OCI-LY7 (cell line): ENCODE measurements around the gene AFG3L2. TPM values are rescaled to one million over a fixed set of nuclear protein-coding genes. Genes with fewer than 3 reads are reported as not detected.

ENCODE experiments used
- BruUV-seq: library from RNA; stranded (reverse); fragments of 400-500 nt; replicated peaks from 2 replicates; lab custom pipeline; 2021; lab: Mats Ljungman, UMichigan
- CTCF ChIA-PET: fragments of 300-600 bp; sonication (Branson Sonifier 250); formaldehyde crosslinking; loops from one replicate; lab custom pipeline; 2022; ENCODE audit warnings: antibody characterized with exemption; ENCODE audit not compliant: unreplicated experiment; lab: Charles Lee
- POLR2A ChIA-PET: fragments of 300-600 bp; sonication (Branson Sonifier 250); formaldehyde crosslinking; loops from one replicate; lab custom pipeline; 2022; ENCODE audit warnings: antibody characterized with exemption; lab: Charles Lee
- DNase-seq: peaks from one replicate; pipeline ENCODE4 v3.0.0-alpha.2; 2015; ENCODE audit warnings: low spot score
- H2AFZ ChIP-seq: fragments of 200-600 bp; sonication (generic), shearing (Covaris generic); 2 replicates; pipeline ENCODE4 v1.6.1; 2014; ENCODE audit warnings: mild to moderate bottlenecking, antibody characterized with exemption, low read length, moderate library complexity
- H3K27ac ChIP-seq: fragments of 200-600 bp; sonication (generic); 2 replicates; pipeline ENCODE4 v1.5.1; 2014; ENCODE audit warnings: mixed run types, low read depth, mild to moderate bottlenecking, moderate library complexity, low read length, inconsistent platforms; ENCODE audit not compliant: poor library complexity, severe bottlenecking
- H3K36me3 ChIP-seq: fragments of 200-600 bp; sonication (generic); 2 replicates; pipeline ENCODE4 v1.6.1; 2014; ENCODE audit warnings: mild to moderate bottlenecking, antibody characterized with exemption, low read length, moderate library complexity, mixed read lengths; ENCODE audit not compliant: insufficient read depth
- H3K4me1 ChIP-seq: fragments of 200-600 bp; sonication (generic); 2 replicates; pipeline ENCODE4 v1.5.1; 2014; ENCODE audit warnings: mild to moderate bottlenecking, low read length; ENCODE audit not compliant: insufficient read depth, poor library complexity, severe bottlenecking
- H3K4me2 ChIP-seq: fragments of 200-600 bp; sonication (generic); 2 replicates; pipeline ENCODE4 v1.6.1; 2014; ENCODE audit warnings: mild to moderate bottlenecking, low read length
- H3K4me3 ChIP-seq: fragments of 200-600 bp; sonication (generic); 2 replicates; pipeline ENCODE4 v1.5.1; 2014; ENCODE audit warnings: mild to moderate bottlenecking, low read depth, low read length; ENCODE audit not compliant: poor library complexity, severe bottlenecking
- H3K79me2 ChIP-seq: fragments of 200-600 bp; sonication (generic); 2 replicates; pipeline ENCODE4 v1.6.1; 2016; ENCODE audit warnings: low read depth, mild to moderate bottlenecking, low read length, moderate library complexity, mixed read lengths; ENCODE audit not compliant: insufficient read depth
- H3K9me2 ChIP-seq: fragments of 200-600 bp; sonication (generic); 2 replicates; pipeline ENCODE4 v1.6.1; 2016; ENCODE audit warnings: mild to moderate bottlenecking, low read length, mixed read lengths; ENCODE audit not compliant: insufficient read depth
- H3K9me3 ChIP-seq: fragments of 200-600 bp; sonication (generic); 2 replicates; pipeline ENCODE4 v1.6.1; 2014; ENCODE audit warnings: mild to moderate bottlenecking, mixed run types, low read length, mixed read lengths
- H4K20me1 ChIP-seq: fragments of 200-600 bp; sonication (generic); 2 replicates; pipeline ENCODE4 v1.6.1; 2014; ENCODE audit warnings: mild to moderate bottlenecking, antibody characterized with exemption, low read length, moderate library complexity, mixed read lengths; ENCODE audit not compliant: insufficient read depth
- CTCF ChIP-seq: fragments of 200-600 bp; sonication (generic); conservative IDR thresholded peaks from 2 replicates; pipeline ENCODE4 v1.5.1; 2014; ENCODE audit warnings: mild to moderate bottlenecking, antibody characterized with exemption, low read length, moderate library complexity, mixed read lengths
- EZH2phosphoT487 ChIP-seq: fragments of 200-600 bp; sonication (generic); IDR thresholded peaks from 2 replicates; pipeline ENCODE4 v1.6.1; 2018; ENCODE audit warnings: low read depth, borderline replicate concordance, mild to moderate bottlenecking, mixed run types, antibody characterized with exemption, low read length, moderate library complexity, mixed read lengths
- intact Hi-C: fragments of 100-400 bp; cut with micrococcal nuclease; formaldehyde crosslinking; loops from one replicate; pipeline ENCODE4 v1.10.0; 2022; ENCODE audit not compliant: unreplicated experiment
- total RNA-seq, 2 experiments: library from RNA; depleted of rRNA in 1 of 2; stranded (reverse); fragments of >200 nt in 1 of 2; shearing (Covaris generic) in 1 of 2; gene quantifications; 2 replicates each; pipeline ENCODE4 v1.2.3, GENCODE V29; 2014 to 2022

AFG3L2 gene
- total RNA-seq, 2 experiments from 2014 or later, result 44.8 to 72.7 TPM

- Histone ChIP-seq H4K20me1 (no peaks in the 10 kb centered on the region), H3K9me2 (no peaks in the 10 kb centered on the region), H3K4me2 (no peak overlapping the region), H2AFZ (no peak overlapping the region), H3K36me3 (no peaks in the 10 kb centered on the region), H3K27ac (no peak overlapping the region), H3K4me1 (no peaks in the 10 kb centered on the region), H3K9me3 (no peaks in the 10 kb centered on the region), H3K4me3 (no peak overlapping the region), H3K79me2 (no peaks in the 10 kb centered on the region)
- no TSS peak for BruUV-seq
- CTCF ChIA-PET, result no interaction called here
- no peak for DNase-seq
- POLR2A ChIA-PET, result no interaction called here
- TF ChIP-seq CTCF (no peak), EZH2phosphoT487 (no peak)
- intact Hi-C loops, result no loop called here
These were observed 80.6 kb downstream of the AFG3L2 start for GRCh38 chr18:12296457-12296856.

- Histone ChIP-seq H3K9me3 (no peaks in the 10 kb centered on the region), H2AFZ (no peak overlapping the region), H3K4me1 (no peaks in the 10 kb centered on the region), H3K4me2 (no peak overlapping the region), H4K20me1 (no peaks in the 10 kb centered on the region), H3K27ac (no peak overlapping the region), H3K9me2 (no peaks in the 10 kb centered on the region), H3K36me3 (no peaks in the 10 kb centered on the region), H3K4me3 (no peak overlapping the region), H3K79me2 (no peaks in the 10 kb centered on the region)
- no peak for DNase-seq
- POLR2A ChIA-PET, result interaction anchor here (1.1 kb wide), 1 partner anchor 61 kb away, joined by 3 read pairs; no protein-coding TSS in a partner anchor
- intact Hi-C loops, result no loop called here
- no TSS peak for BruUV-seq
- no peak for TF ChIP-seq EZH2phosphoT487
- no peak for TF ChIP-seq CTCF
- CTCF ChIA-PET, result no interaction called here
These were observed 81.0 kb downstream of the AFG3L2 start for GRCh38 chr18:12296087-12296403.

- Histone ChIP-seq H4K20me1 (no peaks in the 10 kb centered on the region), H2AFZ (no peak overlapping the region), H3K4me2 (no peak overlapping the region), H3K4me1 (no peaks in the 10 kb centered on the region), H3K9me2 (no peaks in the 10 kb centered on the region), H3K27ac (no peak overlapping the region), H3K36me3 (no peaks in the 10 kb centered on the region), H3K9me3 (no peaks in the 10 kb centered on the region), H3K4me3 (no peak overlapping the region), H3K79me2 (no peaks in the 10 kb centered on the region)
- no TSS peak for BruUV-seq
- POLR2A ChIA-PET, result interaction anchor here (1.1 kb wide), 1 partner anchor 61 kb away, joined by 3 read pairs; no protein-coding TSS in a partner anchor
- CTCF ChIA-PET, result interaction anchor here (0.6 kb wide), 1 partner anchor 206 kb away, joined by 5 read pairs; no protein-coding TSS in a partner anchor
- intact Hi-C loops, result no loop called here
- DNase-seq, result no peak
- TF ChIP-seq EZH2phosphoT487 (no peak), CTCF (no peak)
These were observed 81.5 kb downstream of the AFG3L2 start for GRCh38 chr18:12295389-12296086.
